Measurements from ENCODE around the gene EMC7. TPM values are rescaled to one million over a fixed set of nuclear protein-coding genes. Genes with fewer than 3 reads are reported as not detected.
A peak's percentile ranks its signal among the peaks of the same experiment; 100 is the strongest.

The EMC7 gene
- total RNA-seq, 4 donors from 2014 or later: 12.4 to 45.8 (median 27.2) TPM

DNA sequence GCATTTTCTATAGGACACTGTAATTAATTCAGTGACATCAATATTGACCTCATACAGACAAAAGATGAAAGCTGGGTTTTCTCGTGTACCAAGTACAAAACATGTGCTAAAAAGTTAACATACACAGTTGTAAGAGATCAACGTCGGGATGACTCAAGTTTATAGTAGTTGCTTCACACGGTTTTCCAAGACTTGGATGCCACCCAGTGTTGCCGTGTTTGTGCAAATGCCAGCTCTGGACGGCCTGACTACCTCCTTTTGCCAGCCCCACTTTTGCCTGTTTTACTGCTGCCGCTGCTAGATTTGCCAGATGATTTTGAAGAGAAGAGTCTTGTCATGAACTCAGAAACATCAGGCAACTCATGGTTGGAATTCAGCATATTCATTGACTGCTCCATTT is 17.6 kb downstream of the EMC7 start:
- H3K27me3 ChIP-seq: no peaks in the 10 kb centered on the region
- H3K36me3 ChIP-seq: no peaks in the 10 kb centered on the region
- H3K27ac ChIP-seq: peak overlapping the region in 1 of 2 donors; percentile 21
- DNase-seq: peak; percentile 26 to 48
- TF ChIP-seq, protein P1, sequence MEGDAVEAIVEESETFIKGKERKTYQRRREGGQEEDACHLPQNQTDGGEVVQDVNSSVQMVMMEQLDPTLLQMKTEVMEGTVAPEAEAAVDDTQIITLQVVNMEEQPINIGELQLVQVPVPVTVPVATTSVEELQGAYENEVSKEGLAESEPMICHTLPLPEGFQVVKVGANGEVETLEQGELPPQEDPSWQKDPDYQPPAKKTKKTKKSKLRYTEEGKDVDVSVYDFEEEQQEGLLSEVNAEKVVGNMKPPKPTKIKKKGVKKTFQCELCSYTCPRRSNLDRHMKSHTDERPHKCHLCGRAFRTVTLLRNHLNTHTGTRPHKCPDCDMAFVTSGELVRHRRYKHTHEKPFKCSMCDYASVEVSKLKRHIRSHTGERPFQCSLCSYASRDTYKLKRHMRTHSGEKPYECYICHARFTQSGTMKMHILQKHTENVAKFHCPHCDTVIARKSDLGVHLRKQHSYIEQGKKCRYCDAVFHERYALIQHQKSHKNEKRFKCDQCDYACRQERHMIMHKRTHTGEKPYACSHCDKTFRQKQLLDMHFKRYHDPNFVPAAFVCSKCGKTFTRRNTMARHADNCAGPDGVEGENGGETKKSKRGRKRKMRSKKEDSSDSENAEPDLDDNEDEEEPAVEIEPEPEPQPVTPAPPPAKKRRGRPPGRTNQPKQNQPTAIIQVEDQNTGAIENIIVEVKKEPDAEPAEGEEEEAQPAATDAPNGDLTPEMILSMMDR (IDR thresholded peaks at IDR 0.05): no peak
- no peak for TF ChIP-seq POLR2A (IDR thresholded peaks at IDR 0.05)
- H3K9me3 ChIP-seq: no peaks in the 10 kb centered on the region
- H3K4me3 ChIP-seq: no peak overlapping the region
- H3K4me1 ChIP-seq: no peaks in the 10 kb centered on the region
- intact Hi-C loops (cut with DNase I; ENCODE audit: low total_unique reads): no loop called here

DNA sequence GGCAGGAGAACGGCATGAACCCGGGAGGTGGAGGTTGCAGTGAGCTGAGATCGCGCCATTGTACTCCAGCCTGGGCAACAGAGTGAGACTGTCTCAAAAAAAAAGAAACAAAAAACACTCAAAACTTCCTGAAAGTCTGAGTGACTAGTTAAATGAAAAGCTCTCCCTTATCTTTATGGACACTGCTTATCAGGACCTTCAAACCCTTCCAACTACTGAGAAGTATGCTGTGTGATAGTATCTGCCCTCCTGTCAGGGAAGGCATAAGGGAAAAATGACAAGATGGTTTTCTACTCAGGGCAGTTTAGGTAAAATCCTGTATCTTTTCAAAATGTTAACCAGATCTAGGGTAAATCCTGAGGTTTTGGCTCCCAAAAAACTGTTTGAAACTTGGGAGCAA is 21.8 kb downstream of the EMC7 start:
- TF ChIP-seq, protein P1 (IDR thresholded peaks at IDR 0.05): no peak
- intact Hi-C loops (cut with DNase I; ENCODE audit: low total_unique reads): no loop called here
- no peak for DNase-seq

DNA sequence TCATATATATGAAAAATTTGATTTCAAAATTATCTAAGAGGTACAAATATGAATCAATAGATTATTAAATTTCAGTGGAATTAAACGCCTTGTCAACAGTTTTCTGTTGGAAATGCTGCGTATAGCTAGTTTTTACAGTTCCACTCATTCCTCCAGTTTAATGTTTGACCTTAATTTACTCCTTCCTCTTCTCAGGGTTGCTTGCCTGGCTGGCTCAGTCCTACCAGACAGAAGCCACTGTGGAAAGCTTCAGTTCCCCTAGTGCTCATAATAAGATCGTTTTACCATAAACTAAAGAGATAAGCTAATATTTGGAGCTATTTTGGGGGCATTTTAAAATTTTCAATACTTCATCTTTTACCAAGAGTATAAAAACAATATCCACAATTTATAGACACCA is 22.8 kb downstream of the EMC7 start:
- Histone ChIP-seq H3K27ac (no peak overlapping the region), H3K4me1 (no peaks in the 10 kb centered on the region), H3K36me3 (no peaks in the 10 kb centered on the region), H3K4me3 (no peak overlapping the region), H3K27me3 (no peaks in the 10 kb centered on the region), H3K9me3 (no peaks in the 10 kb centered on the region)
- no peak for DNase-seq
- TF ChIP-seq, protein P1 (IDR thresholded peaks at IDR 0.05): no peak
- TF ChIP-seq POLR2A (IDR thresholded peaks at IDR 0.05): no peak
- intact Hi-C loops (cut with DNase I; ENCODE audit: low total_unique reads): no loop called here

More for the DNA sequence above, 21.8 kb downstream of the EMC7 start:
- Histone ChIP-seq H3K9me3 (no peaks in the 10 kb centered on the region), H3K27ac (no peak overlapping the region), H3K36me3 (no peaks in the 10 kb centered on the region), H3K4me3 (no peak overlapping the region), H3K4me1 (no peaks in the 10 kb centered on the region), H3K27me3 (no peaks in the 10 kb centered on the region)

DNA sequence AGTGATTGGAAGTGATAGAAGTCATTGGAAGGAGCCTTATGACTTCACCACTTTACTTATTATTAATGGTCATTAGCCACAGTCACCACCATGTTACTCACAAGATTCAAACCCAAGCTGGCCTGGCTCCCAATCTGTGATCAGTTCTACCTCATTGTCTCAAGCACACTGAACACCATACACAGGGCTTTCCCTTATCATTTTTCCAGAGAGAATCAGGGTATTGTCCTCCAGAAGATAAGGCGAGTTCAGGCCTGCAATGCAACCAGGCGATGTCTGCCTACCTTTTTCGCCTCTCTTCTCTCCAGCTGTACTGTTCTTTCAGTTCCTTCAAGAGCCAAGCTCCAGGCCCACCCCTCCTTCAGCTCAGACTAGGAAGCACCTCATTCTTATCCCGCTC is 24.9 kb downstream of the EMC7 start:
- Histone ChIP-seq H3K9me3 (no peaks in the 10 kb centered on the region), H3K36me3 (no peaks in the 10 kb centered on the region), H3K4me3 (no peak overlapping the region), H3K4me1 (no peaks in the 10 kb centered on the region), H3K27me3 (no peaks in the 10 kb centered on the region), H3K27ac (no peak overlapping the region)
- no peak for DNase-seq
- no peak for TF ChIP-seq POLR2A (IDR thresholded peaks at IDR 0.05)
- TF ChIP-seq, protein P1 (IDR thresholded peaks at IDR 0.05): no peak
- intact Hi-C loops (cut with DNase I; ENCODE audit: low total_unique reads): no loop called here

DNA sequence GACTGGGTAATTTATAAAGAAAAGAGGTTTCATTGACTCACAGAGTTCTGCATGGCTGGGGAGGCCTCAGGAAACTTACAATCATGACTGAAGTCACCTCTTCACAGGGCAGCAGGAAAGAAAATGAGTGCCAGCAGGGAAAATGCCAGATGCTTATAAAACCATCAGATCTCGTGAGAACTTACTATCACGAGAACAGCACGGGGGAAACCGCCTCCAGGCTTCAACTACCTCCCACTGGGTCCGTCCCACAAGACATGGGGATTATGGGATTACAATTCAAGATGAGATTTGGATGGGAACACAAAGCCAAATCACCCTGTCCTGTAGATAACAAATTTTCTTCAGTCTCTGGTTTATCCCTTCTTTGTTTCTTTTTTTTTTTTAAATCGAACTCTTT is 31.7 kb downstream of the EMC7 start:
- no peak for DNase-seq
- H3K4me3 ChIP-seq: no peak overlapping the region
- intact Hi-C loops (cut with DNase I; ENCODE audit: low total_unique reads): no loop called here
- H3K4me1 ChIP-seq: no peaks in the 10 kb centered on the region
- H3K9me3 ChIP-seq: no peaks in the 10 kb centered on the region
- H3K27ac ChIP-seq: no peak overlapping the region
- TF ChIP-seq POLR2A (IDR thresholded peaks at IDR 0.05): no peak
- TF ChIP-seq, protein P1 (IDR thresholded peaks at IDR 0.05): no peak
- H3K36me3 ChIP-seq: no peaks in the 10 kb centered on the region
- no peaks in the 10 kb centered on the region for H3K27me3 ChIP-seq
